ENCODE measurements around the gene EPHX1.
"Not testable (repeated sequence)": the region's sequence is repeated elsewhere in the genome, so short reads cannot be mapped to it uniquely, and the experiment has no call there.

The EPHX1 gene

GRCh38 chr1:225816643-225817538 lies 7.0 kb downstream of the EPHX1 start:
- DNase-seq (ENCODE audit: low spot score) = no peak

GRCh38 chr1:225817611-225818061 lies 7.7 kb downstream of the EPHX1 start:
- no peak for DNase-seq (ENCODE audit: low spot score)

DNA sequence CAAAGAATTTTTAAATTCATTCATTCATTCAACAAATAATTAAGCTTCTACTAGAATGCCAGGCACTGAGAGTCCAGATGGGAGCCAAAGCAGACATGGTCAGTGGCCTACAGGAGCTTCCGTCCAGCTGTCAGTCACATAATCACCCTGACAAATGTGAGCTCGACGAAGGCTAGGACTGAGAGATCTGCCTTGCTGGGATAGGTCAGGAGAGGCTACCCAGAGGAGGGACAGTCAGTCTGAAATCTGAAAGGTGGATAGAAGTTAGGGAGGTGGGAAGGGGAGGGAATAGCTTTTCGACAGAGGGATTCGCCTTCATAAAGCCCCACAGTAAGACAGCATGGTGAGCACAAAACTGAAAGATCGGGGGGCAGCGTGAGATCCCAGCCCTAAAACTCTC lies 8.3 kb downstream of the EPHX1 start:
- DNase-seq (ENCODE audit: low spot score) = no peak

GRCh38 chr1:225819346-225820192 lies 9.6 kb downstream of the EPHX1 start:
- DNase-seq (ENCODE audit: low spot score) = no peak

DNA sequence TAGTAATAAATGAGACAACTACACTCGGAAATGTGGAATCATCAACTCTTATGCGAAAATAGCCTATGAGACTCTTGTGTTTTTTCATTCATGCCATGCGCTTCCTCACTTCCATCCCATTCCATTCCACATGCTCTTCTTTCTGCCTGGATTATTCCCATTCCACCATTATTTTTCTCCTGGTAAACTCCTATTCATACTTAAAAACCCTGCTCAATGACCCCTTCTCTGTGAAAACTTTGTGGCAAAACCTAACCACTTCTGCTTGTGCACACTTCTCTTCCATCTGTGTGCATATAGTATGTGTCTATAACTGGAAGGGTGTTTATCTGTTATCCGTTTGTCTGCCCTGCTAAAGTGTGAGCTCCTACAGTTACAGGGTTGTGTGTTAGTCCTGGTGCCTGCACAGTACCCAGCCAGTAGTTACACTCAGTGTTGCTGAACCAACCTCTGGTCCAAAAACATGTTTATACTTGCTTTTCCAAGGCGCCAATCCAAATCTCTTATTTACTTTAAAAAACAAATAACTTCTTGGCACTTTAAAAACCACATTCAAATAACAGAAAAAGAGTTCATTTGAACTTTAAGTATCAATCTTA lies 10.7 kb downstream of the EPHX1 start:
- DNase-seq (ENCODE audit: low spot score) = no peak

DNA sequence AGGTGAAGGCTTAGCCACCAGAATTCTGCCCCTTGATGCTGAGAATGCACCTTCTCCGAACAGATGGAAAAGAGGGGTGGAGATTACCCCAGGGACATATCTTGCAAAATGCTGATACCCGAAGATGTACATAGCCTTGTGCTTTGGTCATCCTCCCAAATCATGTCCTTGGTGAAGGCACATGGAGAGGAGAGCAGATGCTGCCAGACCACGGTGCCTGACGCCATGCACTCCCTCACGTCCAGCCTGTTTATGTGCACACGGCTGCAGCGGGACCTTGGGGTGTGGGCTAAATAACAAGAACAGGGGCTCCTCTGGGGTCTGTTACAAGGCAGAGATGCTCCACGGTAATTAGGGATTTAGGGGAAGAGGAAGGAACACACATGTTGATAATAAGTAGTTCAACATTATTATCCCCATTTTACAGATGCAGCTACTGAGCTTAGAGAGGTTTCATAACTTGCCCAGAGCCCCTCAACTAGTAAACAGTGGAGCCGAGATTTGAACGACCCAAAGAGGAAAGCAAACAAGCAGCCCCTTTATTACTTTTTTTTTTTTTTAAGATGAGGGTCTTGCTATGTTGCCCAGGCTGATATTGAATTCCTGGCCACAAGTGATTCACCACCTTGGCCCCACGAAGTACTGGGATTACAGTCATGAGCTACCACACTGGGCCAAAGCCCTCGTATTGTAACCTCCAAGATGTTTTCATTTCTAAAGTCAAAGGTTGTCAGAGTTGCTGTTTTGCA lies 12.9 kb downstream of the EPHX1 start:
- no peak for DNase-seq (ENCODE audit: low spot score)

- DNase-seq (ENCODE audit: low spot score) = no peak
Measured at GRCh38 chr1:225823811-225824261, 13.9 kb downstream of the EPHX1 start.

DNA sequence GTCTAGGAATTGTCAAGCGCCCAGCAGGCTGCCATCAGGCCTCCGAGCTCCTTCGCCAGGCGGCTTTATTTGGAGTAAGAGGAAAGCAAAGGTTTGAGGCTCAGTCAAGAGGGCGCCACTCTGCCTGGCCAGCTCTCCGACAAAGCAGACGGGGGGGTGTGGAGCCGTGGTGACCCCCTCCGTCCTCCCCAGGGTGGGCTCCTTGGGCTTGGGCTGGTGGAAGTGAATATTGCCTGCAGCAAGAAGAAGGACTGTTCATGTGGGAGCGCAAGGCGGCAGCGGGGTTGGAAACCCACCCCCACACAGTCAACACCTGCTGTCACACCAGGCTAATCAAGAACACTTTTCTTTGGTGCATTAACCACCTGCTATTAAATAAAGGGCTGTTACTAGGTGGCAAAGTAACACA lies 14.6 kb downstream of the EPHX1 start:
- no peak for DNase-seq (ENCODE audit: low spot score)

- DNase-seq (ENCODE audit: low spot score) = no peak
Measured at GRCh38 chr1:225825078-225825477, 15.2 kb downstream of the EPHX1 start.

GRCh38 chr1:225825607-225826007 lies 15.7 kb downstream of the EPHX1 start:
- no peak for DNase-seq (ENCODE audit: low spot score)

- no peak for DNase-seq (ENCODE audit: low spot score)
Measured at GRCh38 chr1:225827076-225827475, 17.2 kb downstream of the EPHX1 start.

- DNase-seq (ENCODE audit: low spot score) = no peak
Measured at GRCh38 chr1:225828706-225829345, 18.9 kb downstream of the EPHX1 start.

- no peak for DNase-seq (ENCODE audit: low spot score)
Measured at GRCh38 chr1:225830841-225831240, 20.9 kb downstream of the EPHX1 start.

DNA sequence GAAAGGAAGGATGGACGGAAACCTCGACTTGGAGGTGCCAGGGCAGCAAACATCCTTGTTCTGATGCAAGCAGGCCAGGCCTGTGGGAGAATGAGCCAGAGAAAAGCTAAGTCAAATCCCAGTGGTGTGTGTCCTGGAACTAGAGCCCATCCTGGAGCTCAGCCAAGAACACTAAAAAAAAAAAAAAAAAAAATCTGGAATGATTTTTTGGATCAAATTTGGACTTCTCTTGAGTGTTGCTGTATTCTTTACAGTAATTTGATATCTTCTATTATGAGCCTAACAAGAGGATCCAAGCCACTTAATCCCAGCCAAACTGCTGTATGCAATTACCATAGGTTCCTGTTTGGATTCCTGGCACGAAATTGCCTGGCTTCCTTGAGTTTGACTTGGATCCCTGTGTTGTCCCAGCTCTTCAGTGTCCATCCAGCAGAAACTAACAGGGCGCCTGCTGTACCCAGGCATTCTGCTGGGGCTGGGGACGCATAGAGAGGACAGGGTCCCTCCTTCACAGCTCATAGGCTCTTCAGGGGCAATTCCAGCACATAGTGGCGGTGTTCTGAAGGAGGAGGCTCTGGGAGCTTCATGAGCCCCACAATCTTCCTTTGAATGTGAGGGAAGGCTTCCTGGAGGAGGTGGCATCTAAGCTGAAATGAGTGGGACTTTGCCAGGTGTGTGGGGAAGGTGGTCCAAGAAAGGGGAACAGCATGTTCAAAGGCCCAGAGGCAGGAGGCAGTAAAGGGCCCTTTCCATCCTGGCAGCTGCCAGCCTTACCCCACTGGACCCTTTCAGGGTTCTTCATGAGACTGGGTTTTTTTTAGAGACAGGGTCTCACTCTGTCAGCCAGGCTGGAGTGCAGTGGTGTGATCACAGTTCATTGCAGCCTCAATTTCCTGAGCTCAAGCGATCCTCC lies 24.7 kb downstream of the EPHX1 start:
- DNase-seq (ENCODE audit: low spot score) = no peak

DNA sequence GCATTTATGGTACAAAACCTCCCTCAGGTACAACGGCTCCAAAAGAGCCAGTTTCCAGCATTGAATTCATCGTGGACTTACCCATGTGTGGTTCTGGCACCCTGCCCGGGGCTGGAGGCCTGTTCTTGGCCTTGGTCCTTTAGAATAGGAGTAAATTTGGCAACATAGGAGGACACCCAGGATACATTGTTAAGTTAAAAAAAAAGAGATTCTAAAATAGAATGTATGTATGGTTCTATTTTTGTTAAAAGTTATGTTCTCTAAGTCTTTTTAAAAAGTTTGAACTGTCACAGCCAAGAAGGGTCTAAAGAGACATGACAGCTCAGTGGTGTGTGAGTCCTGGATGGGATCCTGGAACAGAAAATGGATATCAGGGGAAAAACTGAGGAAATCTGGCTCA lies 25.9 kb downstream of the EPHX1 start:
- DNase-seq (ENCODE audit: low spot score) = no peak

- DNase-seq (ENCODE audit: low spot score) = not testable (repeated sequence)
Measured at GRCh38 chr1:225836296-225836695, 26.4 kb downstream of the EPHX1 start.

DNA sequence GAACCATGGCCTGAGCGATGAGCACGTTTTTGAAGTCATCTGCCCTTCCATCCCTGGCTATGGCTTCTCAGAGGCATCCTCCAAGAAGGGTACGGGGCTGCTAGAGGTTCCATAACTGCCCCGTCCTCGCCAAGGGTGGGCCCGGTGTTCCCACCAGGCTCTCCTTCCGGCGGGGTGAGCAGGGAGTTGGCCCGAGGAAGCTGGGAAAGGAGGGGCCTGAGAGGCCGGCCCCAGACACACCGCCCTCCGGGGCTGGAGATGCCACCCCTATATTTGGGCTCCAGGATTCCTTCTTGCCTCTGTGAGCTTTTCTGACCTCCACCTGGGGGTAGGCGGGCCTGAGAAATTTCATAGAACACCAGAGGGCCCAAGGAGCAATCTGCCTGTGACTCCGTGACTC lies 28.9 kb downstream of the EPHX1 start:
- DNase-seq (ENCODE audit: low spot score) = no peak

DNA sequence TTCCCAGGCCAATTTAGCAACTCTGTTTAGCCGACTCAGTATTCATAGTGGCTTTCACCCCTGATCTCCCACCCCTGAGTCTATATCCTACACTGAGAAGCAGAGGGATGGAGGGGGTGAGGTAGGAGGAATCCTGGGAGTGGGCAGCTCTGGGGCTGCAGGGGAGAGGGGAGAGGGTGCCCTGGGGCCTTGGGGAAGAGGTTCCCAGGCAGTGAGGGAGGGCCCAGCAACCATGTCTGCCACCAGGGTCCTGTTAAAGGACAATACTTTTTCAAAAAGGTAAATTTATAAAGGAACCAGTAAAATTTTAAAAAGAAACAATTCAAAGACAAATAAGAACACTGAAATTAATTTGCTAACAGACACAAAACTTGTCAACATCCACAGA lies 30.3 kb downstream of the EPHX1 start:
- DNase-seq (ENCODE audit: low spot score) = no peak

DNA sequence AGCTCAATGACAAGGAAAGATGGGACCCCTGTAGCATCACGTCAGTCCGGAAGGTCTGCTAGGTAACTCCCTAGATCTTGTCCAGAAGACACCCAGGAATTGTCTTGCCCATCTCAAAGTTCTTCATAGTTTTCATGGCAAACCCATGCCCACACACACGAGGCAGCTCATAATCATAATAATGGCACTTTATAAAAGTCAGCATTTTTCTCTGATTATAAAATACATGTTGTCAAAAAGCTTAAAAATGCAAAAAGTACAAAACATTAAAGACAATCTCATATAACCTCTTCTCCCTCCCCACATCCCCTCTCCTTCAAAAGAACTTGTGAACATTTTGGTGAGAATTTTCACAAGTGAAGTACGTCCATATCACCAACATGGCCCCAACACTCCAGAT lies 30.8 kb downstream of the EPHX1 start:
- no peak for DNase-seq (ENCODE audit: low spot score)

DNA sequence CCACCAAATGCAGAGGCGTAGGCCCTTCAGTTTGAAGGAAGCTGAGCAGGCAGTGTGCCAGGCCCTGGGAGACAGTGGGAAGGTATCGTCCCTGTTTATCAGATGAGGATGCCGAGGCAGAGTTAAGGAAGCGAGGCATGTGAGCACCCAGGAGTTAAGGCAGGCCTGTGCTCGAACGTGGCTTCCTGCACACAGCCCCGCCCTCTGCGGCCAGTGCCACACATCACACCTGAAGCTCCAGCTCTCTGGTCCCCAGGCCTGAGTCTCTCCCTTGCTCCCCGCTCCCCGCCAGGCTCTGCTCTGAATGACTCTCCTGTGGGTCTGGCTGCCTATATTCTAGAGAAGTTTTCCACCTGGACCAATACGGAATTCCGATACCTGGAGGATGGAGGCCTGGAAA lies 32.1 kb downstream of the EPHX1 start:
- peak; percentile 16 for DNase-seq (ENCODE audit: low spot score)

All from CD4-positive, alpha-beta T cell treated with Interleukin-15 for 4 hours (primary cell).